ENCODE data around the gene FBRS.

FBRS gene

GRCh38 chr16:30660424-30661261, 2.4 kb downstream of the FBRS start:
- intact Hi-C loops (cut with DNase I): no loop called here
- DNase-seq: peak in 1 of 10 donors; percentile 24

GRCh38 chr16:30662449-30662848, 4.2 kb downstream of the FBRS start:
- peak in 1 of 10 donors; percentile 60 for DNase-seq

DNA sequence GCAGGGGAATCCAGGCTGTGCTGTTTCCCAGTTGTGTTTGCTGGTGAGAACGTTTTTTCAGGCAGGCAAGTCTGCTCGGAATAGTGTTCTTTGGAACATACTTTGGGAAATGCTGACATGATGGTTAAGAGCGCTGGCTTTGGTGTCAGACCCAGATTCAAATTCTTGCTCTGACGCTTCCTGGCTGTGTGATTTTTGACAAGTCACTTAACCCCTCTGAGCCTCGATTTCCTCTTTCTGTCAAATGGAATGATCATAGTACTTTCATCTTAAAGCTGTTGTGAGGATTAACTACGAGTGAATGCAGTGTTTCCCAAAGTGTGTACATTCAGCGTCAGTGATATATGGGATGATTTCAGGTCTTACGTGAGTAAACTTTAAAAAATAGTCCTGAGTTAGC, 4.8 kb downstream of the FBRS start:
- intact Hi-C loops (cut with DNase I): no loop called here
- DNase-seq: no peak

More at GRCh38 chr16:30662449-30662848, 4.2 kb downstream of the FBRS start:
- intact Hi-C loops (cut with DNase I): no loop called here

GRCh38 chr16:30663820-30664219, 5.6 kb downstream of the FBRS start:
- intact Hi-C loops (cut with DNase I): no loop called here
- DNase-seq: peak in 1 of 10 donors; percentile 68

- no peak for DNase-seq
- intact Hi-C loops (cut with DNase I): no loop called here
Observed at GRCh38 chr16:30664616-30665109, 6.4 kb downstream of the FBRS start.

DNA sequence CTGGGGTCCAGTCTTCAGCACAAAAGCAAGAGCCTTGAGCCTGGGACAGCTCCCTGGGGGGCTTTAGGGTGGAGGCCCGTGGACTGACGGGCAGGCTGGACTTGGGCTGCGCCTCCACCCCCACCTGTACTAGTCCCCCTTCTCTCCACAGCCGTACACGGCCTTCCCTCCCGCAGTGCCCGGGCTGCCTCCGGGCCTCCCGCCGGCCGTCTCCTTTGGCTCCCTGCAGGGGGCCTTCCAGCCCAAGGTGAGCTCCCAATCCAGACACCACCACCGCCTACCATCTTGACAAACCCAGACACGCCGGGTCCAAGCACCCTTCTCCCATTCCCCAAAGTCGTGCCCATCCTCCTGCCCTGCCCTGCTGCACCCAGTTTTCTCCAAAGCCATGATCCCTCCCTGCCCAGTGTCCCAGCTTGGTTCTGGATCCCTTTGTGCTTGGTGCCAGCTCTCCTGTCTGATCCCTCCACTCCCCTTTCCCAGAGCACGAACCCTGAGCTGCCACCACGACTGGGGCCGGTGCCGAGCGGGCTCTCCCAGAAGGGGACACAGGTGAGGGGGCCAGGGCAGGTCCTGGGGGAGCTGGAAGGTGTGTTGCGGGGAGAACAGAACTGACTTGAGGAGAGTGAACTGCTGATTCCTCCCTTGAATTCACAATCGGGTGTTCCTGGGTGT, 7.1 kb downstream of the FBRS start:
- intact Hi-C loops (cut with DNase I): no loop called here
- DNase-seq: peak in 1 of 10 donors; percentile 64

GRCh38 chr16:30665830-30666190, 7.6 kb downstream of the FBRS start:
- no peak for DNase-seq
- intact Hi-C loops (cut with DNase I): no loop called here

DNA sequence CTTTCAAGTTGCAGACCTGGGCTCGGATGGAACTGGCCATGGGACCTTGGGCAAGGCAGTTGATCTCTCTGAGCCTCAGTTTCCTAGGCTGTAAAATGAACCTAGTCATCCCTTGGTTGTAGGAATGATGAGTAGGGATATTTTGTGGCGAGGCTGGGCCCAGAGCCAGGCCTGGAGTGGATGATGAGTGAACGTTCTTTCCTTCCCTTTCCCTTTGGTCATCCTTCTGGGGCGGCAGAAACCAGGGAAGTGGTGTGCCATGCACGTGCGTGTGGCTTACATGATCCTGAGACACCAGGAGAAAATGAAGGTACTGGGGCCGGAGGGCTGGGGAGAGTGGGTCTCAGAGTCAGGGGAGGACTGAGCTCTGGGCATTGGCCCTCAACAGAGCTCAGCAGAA, 8.4 kb downstream of the FBRS start:
- intact Hi-C loops (cut with DNase I): no loop called here
- no peak for DNase-seq

DNA sequence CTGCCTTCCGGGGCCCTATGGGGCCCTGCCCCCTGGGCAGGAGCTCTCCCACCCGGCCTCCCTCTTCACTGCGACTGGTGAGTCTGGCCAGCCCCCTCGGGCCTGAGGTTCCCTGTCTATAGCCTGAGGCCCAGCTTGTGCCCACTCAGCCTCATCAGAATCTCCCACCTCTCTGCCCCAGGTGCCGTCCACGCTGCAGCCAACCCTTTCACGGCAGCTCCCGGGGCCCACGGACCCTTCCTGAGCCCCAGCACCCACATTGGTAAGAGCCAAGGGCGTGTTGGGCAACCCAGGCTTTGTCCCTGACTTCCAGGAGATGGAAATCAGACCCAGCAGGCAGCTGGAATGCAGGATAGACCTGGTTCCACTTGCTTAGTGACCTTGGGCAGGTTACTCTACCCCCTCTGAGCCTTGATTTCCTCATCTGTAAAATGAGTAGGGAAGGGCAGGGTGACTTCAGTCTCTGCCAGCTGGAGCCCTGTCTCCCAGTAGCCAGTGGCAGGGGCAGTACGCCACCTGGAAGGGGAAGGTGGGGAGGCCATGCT, 9.2 kb downstream of the FBRS start:
- intact Hi-C loops (cut with DNase I): no loop called here
- no peak for DNase-seq

- DNase-seq: no peak
- intact Hi-C loops (cut with DNase I): no loop called here
Observed at GRCh38 chr16:30668393-30668792, 10.2 kb downstream of the FBRS start.

DNA sequence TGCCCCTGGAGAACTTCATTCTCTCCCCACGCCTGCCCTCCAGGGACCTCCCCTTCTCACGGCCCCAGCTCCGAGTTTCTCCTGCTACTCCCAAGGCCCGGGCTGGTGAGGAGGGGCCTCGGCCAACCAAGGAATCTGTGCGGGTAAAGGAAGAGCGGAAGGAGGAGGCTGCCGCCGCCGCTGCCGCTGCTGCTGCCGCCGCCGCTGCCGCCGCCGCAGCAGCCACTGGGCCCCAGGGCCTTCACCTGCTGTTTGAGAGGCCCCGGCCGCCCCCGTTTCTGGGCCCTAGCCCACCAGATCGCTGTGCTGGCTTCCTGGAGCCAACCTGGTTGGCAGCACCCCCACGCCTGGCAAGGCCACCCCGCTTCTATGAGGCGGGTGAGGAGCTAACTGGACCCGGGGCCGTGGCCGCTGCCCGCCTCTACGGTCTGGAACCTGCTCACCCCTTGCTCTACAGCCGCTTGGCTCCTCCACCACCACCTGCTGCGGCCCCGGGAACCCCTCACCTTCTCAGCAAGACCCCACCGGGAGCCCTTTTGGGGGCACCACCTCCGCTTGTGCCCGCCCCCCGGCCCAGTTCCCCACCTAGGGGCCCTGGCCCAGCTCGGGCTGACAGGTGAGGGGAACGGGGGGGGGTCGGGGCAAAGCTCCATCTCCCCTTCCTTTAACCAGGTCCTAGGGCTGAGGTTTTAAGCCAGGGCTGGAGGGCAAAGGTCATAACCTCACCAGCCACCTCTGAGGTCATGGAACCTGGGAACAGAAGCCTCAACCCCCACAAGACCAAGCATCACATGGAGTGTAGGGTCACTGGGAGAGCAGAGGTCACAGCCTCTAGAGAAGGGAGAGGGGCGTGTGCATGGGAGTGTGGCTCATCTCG, 11.0 kb downstream of the FBRS start:
- DNase-seq: no peak
- intact Hi-C loops (cut with DNase I): no loop called here

DNA sequence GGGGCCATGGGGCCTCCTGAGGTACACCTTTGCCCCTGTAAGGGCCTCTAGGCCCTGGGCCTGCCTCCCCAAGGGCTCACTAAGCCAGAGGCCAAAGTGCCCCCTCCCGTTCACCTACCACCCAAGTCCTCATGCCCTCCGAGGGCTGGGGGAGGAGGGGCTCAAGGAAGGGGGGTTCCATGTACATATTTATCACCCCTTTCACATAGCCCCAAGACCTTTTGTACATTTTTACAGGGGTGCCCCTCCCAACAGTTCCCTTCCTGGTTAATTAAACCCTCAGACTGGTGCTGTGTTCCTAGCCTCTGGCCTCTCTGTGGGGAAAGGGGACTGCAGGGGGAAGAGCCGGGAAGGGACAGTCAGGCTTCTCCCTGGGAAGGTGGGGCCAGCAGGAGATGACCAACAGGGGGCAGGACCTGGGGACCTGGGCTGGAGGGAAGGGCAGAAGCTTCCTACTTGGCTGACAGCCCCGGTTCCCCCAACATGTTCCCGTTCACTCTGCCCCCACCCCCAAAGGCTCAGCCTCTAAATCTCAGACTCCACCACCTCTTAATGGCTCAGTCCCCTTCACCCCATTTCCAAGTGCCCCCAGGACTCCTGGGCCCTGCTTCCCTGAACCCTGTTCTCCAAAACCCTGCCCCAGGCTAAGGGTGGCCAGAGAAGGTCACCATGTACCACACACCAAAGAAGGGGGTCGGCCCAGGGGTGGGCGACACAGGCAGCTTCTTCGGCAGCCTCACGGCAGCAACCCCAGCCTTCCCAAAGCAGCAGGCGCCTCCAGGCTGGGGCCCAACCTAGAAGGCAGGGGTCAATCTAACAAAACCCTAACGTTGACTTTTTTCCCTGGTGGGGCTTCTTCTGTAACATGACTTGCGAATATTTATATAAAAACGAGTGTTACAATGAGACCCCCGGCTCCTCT, 11.9 kb downstream of the FBRS start:
- no peak for DNase-seq
- intact Hi-C loops (cut with DNase I): no loop called here

DNA sequence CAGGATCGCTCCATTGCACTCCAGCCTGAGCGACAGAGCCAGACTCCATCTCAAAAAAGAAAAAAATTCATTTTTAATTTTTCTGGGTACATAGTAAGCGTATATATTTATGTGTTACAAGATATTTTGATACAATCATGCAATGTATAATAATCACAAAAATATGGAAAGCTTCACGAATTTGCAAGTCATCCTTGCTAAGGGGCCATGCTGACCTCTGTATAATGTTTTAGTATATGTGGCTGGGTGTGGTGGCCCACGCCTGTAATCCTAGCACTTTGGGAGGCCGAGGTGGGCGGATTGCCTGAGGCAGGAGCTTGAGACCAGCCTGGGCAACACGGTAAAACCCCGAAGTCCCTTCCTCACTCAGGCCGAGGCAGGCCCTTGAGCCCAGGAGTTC, 16.9 kb downstream of the FBRS start:
- DNase-seq: peak in 1 of 10 donors; percentile 17
- intact Hi-C loops (cut with DNase I): no loop called here

GRCh38 chr16:30677931-30678585, 19.8 kb downstream of the FBRS start:
- DNase-seq: peak in 1 of 10 donors; percentile 40
- intact Hi-C loops (cut with DNase I): no loop called here

DNA sequence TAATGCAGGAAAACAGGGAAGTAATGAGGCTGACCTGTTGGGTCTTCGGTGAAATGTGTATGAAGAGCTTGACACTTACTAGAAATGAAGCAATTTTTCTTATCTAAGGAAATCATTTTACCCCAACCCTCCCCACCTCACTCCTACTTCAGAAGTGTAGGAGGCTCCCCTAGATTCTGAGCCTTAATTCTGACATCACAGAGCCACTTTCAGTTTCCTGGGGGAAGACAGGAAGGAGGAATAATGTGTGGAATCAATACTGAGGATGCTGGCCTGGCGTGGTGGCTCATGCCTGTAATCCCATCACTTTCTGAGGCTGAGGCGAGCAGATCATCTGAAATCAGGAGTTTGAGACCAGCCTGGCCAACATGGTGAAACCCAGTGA, 20.3 kb downstream of the FBRS start:
- intact Hi-C loops (cut with DNase I): no loop called here
- peak in 1 of 10 donors; percentile 3 for DNase-seq

- intact Hi-C loops (cut with DNase I): no loop called here
- peak in 1 of 10 donors; percentile 35 for DNase-seq
Observed at GRCh38 chr16:30680326-30680725, 22.1 kb downstream of the FBRS start.

GRCh38 chr16:30688701-30689100, 30.5 kb downstream of the FBRS start:
- intact Hi-C loops (cut with DNase I): no loop called here
- peak in 1 of 10 donors; percentile 4 for DNase-seq

DNA sequence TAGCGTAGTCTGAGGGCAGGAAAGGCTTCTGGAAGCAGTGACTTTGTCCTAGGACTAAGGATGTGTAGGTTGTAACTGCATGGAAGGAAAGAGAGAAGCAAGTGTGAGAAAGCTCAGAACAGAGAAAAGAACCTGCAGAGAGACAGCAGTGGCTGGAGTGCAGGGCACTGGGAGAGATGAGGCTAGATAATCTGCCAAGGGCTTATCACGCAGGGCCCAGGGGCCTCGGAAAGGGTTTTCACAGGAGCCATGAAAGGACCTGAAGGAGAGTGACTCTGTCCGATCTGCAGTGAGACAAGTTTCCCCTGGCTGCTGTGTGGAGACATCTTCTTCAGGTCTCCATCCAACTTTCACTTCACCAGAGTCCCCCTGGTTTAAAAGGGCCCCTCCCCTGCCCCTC, 33.7 kb downstream of the FBRS start:
- intact Hi-C loops (cut with DNase I): no loop called here
- DNase-seq: peak in 2 of 10 donors; percentile 7 to 26

Measured in posterior cingulate gyrus (tissue), 11 donors.